ENCODE results near the gene UST.
"Not testable (repeated sequence)": the region's sequence is repeated elsewhere in the genome, so short reads cannot be mapped to it uniquely, and the experiment has no call there.

The UST gene

DNA sequence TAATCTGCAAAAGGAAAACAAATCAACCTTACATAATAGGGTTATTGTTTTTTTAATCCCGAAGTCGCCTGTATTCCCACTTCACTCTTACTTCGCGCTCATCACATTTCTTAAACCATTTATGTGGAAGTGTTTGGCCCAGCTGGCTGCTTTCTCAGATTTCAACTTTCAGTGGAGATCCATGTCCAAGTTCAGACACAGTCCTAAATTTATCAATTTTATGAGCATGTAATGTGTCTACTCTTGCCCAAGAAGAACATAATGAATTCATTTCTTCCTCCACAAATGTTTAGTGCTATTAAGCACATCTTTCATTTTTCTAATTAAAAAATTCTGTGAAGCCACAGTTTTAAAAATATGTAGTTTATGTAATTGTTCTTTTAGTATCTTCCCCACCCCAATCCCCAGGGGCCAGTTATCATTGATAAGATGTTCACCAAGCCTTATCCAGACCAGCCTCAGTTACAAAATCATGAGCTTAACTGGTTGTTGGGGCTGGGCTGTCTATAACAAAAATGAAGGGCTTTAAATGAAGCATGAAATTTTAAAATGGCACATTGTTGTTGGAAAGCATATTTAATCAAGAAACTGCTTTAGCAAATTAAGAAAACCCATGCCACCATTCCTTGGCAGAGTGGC is 151.7 kb downstream of the UST start:
- no peak for DNase-seq (ENCODE audit: low spot score)

DNA sequence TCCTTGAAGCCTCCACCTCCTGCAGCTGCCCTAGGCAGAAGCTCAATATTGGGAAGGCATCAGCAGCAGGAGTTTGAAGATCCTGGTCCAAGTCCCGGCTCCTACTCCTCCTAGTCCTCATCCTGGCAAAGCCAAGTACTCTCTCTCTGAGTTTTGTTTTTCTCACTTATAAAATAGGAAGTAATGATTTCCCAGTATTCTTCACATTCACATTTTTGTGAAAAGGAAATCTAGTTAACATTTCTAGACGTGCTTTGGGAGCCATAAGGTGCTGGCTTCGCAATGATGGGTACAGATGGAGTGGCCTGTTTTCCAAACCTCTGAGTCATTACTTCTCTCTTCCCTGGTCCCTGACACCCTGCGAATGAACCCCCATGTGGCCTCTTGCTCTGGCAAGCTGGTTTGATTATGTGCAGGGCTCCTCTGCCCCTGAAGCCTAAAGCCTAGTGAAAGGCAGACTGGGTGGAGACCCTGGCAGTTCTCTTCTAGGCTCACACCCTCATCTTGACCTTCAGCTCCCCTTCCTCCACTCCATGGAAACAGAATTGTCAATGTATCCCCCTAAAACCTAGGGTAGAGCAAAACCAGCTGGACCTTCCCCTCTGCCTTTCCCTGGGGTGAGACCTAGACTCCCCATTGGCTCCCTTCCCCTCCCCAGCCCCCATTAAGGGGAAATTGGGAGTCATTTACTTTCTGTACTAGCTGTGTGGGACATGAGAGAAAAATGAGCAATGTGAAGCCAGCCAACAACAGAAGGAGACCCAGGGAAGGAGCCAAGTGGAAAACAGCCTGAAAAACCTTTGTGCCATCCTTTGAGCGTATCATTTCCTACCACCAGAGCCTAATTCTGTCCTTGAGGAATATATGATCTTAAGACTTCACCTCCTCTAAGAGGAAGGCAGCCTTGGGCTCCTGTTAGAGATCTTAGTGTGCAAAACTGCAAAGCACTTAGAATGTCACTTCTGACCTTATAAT is 158.4 kb downstream of the UST start:
- DNase-seq (ENCODE audit: low spot score): no peak

DNA sequence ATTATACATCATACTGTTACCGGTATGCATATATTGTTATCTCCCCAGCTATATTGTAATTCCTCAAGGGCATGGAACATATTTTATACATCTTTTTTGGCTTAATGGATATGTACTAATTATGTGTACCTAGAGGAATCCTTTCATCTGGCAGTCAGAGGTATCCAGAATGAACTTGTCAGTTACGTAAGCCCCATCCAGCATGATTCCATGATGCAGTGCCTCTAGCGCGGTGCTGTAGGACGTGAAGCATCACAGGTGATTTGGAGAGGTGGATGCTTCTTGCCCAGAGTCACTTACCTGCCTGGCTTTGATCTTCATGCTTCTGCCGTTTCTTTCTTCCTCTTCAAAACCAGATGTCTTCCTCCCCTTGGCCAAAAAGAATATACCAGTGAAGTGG is 159.1 kb downstream of the UST start:
- no peak for DNase-seq (ENCODE audit: low spot score)

DNA sequence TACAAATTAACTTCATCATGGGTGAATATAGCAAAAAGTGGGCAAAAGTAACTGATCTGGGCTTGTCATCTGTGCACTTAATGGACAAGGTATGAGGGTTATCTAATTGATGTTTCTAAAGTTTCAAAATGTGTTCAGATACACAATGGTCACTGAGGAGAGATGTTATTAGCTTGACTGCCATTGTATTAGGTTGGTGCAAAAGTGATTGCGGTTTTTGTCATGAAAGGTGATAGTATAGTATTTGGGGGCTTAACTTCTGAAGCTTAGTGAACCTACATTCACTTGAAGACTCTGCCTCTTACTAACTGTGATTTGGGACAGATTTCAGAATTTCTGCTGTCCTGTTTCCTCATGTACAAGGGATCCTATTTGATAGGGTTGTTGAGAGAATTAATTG is 159.6 kb downstream of the UST start:
- no peak for DNase-seq (ENCODE audit: low spot score)

DNA sequence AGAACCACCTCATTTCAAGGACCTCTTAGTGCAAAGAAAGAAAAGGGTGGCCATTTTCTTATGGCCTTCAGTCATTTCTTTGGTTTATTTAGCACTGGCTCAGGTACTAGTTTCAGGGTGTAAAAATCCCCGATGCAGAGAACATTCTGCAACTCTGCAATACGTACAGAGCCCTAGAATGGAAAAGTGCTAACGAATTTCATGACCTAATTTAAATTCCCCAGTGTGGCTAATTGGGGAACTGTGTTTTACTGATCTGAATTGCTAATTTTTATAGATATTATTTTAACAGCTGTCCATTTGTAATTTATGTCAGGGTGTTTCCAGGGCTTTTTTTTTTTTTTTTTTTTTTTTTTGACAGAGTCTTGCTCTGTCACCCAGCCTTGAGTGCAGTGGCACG is 160.7 kb downstream of the UST start:
- no peak for DNase-seq (ENCODE audit: low spot score)

DNA sequence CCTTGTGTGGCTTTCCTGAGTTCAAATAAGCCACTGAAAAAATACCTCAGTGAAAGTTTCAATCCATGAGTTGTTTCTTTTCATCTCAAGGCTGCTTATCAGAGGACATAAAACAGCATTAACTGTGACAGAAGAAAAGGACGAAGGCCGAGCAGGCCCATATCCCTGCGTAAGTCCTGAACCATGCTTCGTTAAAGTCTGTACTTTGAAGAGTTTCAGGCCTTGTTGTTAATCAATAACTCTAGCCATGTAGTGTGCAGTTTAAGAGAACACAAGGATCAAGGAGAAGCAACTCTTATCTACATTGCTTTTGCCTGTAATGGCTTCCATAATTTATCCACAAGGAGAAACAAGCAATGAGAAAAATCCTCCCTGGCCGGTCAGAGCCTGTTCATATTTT is 165.4 kb downstream of the UST start:
- no peak for DNase-seq (ENCODE audit: low spot score)

DNA sequence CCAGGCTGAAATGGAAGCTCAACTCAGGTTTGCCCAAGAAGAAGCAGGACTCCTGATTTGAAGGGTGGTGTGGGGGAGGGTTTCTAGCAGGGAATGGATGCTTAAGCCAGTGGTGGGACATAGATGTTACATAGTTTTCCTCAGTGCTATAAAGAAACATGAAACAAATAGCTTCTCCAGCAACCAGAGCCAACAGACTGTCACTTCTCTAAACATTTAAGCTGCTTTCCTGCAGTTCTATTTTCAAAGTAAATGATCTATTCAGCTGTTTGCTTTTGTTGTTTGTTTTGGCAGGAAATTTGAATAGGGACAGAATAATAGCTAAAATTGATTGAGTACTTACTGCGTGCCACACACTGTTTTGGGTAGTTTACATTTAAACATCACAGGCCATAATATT is 169.0 kb downstream of the UST start:
- no peak for DNase-seq (ENCODE audit: low spot score)

DNA sequence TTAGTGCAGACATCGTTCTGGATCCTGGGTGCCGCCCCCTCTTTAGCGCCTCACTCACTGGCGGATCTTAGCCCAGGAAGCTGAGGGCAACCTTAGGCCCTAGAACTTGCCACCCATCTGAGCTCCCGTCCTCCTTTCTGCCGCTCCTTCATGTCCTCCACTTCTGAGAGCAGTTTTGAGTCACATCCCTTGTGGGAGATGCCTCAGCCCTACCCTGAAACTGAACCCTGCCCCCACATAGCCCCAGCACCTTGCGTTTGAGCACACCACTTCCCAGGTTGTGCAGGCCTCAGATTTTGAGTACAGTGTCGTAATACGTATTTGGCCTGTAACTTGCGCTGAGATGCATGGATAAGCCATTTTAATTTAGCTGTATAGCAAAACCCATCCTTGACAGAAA is 169.7 kb downstream of the UST start:
- DNase-seq (ENCODE audit: low spot score): not testable (repeated sequence)

DNA sequence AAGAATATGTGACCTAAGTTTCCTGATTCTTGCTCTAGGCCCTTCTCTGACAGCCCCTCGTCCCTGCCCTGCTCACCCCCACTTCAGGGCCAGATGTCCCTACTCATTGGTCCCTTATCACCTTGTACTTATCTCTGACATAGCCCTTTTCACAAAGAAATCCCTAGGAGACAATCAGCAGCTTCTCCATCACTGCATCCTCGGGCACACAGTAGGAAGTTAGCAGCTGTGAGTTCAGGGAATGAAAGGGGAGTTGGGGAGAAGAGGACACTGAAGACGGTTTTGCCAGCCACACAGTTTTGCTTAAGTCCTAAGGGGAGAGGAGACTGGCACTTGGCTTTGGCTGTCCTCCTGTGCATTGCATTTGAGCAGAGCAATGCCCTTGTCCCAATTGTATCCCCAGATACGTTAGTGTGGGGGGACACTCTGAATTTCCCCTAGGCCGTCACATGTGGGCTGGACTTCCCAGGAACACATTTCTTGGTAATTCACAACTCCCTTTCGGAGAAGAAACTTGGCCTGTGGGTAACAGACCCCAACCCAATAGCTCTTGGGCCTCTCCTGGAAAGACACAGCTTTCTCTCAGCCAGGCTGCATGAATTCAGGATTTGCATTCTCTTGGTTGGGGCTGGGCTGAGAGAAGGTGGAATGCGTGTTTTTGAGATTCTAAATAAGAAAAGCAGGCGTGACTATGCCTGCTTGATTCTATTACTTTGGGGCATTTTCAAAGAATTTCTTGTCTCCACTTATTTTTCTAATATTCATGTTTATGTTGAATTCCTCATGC is 177.6 kb downstream of the UST start:
- DNase-seq (ENCODE audit: low spot score): no peak

DNA sequence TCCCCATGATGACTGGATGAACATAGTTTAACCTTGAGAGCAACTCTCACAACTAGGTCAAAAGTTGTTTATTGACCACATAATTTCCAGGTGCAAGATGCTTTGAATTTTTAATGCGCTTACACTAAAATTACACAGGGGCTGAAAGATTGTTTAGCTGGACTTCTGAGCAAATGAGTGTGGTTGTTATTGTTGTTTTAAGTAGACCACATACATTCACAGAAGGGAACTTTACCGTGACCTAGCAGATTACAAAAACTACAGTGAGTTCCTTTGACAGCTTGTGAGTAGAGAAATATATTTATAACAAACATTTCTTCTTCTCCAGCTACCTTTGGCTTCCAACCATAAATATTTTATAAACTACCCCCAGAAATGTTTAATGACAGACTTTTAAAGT is 178.9 kb downstream of the UST start:
- DNase-seq (ENCODE audit: low spot score): no peak

DNA sequence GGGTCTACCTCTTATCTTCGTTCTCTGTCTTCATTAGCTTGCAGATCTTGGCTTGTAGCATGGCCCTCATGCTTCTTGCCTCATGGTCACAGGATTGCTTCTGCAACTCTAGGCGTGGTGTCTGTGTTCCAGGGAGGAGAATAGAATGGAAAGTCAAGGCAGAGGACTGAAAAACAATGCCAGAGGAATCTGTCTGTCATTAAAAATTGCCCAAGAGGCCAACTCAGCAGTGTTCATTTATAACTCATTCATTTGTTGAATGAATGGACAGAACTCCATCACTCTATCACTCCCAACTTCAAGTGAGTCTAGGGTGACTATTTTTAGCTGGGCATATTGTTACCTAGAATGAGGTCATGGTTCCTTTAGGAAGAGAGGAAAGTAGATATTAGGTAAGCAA is 179.6 kb downstream of the UST start:
- DNase-seq (ENCODE audit: low spot score): no peak

DNA sequence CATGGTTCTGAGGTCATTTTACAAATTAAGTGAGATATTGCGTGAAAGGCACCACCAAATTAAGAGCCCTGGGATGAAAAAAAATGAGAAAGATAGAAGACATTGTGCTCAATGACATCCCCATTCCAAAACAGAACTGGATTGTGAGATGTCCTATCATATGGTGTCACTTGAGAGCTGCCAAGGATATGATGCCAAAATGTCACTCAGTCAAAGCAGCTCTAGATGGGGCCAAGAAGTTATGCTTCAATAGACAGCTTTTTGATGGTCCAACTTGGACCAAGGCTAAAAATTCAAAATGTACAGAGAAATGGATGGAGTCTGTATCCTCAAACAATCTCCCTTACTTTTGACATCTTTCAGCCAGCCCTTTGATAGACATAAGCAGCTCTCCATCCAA is 180.8 kb downstream of the UST start:
- no peak for DNase-seq (ENCODE audit: low spot score)

DNA sequence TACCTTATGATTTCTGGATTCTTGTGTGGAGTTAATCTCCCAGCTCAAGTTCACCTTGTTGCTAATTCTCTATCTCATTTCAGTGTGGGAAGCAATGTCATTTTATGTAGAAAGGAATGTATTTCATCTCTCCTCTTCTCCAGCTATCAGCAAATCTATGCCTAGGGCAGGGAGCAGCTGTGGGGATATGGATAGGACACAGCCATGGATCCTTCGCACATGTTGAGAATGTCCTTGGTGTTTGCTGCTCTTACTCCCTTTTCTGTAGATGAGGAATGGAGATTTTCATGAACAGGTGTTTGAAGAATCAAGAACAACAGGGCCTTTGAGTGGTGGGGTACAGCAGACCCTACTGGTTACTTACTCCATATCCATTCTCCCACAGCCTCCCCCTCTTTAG is 182.0 kb downstream of the UST start:
- no peak for DNase-seq (ENCODE audit: low spot score)

DNA sequence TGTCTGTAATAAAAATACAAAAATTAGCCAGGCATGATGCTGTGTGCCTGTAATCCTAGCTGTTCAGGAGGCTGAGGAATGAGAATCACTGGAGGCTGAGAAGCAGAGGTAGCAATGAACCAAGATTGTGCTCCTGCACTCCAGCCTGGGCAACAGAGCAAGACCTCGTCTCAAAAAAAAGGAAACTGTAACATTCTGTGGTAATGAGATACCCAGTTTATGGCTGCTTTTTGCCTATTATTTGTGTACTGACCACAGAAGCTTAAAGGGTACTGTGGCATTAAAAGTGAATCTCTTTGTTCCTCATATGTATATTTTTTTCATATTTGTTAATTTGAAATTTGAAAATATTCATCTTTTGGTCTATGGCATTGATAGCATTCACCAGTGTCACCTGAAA is 185.4 kb downstream of the UST start:
- no peak for DNase-seq (ENCODE audit: low spot score)

DNA sequence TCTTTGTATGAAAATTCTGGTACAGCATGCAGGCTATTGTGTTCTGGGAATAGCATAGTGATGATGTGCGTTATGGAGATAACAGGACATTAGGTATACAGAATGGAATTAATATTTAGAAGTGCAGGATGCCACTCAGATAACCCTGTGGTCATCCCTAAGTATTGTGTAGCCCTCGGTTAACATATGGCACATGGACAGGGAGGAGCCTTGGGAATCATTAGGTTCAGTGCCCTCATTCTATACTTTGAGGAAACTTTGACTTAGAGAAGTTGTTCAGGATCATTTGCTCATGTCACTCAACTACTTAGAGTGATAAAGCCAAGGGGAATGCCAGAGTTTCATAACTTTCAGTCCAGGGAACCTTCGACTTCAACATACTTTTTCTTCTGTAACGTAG is 185.9 kb downstream of the UST start:
- DNase-seq (ENCODE audit: low spot score): no peak

DNA sequence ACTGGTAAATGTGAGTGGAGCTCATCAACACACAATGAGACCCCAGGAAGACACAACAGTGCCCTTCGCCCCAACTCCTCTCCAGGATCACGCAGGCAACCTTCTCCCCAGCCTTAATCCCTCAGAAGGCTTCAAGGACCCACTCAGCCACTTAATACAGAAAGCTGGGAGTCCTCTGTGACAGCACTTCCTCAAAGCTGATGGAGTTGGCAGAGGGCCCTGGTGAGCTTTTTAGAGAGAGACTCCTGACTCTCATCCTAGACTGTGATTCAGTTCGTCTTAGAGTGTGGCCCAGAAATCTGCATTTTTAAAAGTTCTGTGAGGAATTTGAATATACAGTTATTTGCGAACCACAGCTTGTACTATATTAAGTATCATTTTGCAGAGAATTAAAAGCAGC is 187.7 kb downstream of the UST start:
- DNase-seq (ENCODE audit: low spot score): no peak

DNA sequence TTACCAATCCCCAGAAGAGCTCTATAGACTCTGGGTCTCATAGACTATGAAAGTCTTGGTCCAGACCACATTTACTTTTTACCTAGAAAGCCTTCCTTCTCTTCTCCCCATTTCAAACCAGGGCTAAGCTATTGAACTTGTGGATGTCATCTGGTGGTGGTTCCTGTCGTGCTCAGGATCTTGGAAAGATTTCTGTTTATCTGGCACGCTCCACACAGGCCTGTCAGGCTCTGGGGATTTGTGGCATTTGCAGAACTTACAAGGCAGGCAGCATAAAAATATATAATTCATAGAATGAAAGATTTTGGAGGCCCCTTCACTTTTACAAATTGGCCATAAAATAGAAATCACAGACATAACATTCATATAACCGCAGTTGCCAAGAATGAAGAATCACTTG is 188.1 kb downstream of the UST start:
- DNase-seq (ENCODE audit: low spot score): no peak

DNA sequence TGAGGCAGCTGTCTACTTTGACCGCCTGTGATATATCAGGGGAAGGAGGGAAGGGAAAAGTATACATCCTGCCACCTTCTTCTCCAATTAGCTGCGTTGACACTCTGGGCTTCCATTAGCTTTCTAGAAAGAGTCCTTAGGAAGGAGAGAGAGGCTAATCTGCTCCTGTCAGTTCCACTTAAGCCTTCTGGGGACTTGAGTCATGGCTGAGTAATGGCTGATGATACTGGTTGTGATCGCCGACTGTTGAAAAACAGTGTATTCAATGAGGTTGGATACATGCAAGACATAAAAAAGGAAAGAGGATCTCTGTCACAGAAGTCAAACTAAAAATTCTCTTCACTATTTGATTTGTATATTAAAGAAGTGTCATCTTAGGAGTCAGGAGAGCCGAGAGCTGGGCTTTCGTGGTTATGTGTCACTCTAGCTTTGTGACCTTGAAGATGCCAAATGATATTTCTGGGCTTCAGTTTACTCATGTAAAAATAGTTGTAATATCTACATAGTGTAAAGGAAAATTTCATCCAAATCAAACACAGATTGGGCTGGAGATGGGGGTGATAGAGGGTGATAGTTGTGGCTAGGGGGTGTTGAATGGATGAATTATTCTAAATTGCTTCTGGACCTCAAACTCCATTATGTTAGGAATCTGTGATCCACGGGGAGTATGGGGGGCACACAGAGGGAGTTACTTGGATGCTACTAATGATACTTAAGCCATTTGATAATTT is 189.0 kb downstream of the UST start:
- no peak for DNase-seq (ENCODE audit: low spot score)

DNA sequence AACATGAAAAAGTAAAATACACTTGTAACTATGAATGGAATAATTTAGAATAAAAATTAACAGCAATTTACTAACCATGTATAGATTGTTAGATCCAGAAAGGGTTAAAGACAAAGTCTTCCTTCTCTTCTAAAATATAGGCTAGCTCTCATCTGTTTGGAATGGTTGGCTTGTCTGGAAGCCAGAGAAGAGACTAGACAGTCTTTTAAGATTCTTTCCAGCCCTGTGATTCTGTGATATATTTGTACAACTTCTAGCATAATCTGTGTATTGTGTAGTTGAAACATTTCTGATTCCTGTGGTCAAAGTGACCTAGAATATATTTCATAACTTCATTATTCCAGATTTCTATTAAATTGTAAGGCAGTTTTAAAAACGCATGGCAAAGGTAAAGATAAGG is 196.6 kb downstream of the UST start:
- no peak for DNase-seq (ENCODE audit: low spot score)

DNA sequence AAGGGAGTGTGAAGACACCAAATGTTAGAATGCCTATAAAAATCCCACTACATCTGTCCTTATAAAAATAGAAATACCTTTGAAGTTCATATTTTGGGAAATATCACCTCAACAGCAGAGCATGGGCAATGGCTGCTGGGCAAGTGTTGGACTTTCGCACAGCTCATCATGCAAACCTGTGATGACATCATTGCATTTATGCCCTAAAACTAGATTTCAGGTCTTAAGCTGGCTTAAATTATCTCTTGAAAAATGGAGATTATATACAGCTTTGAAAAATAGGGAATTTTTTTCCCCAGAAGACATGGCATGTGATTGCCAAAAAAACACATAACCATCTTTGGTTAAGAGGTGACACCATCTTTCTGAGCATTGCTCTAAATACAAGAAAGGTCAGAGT is 197.8 kb downstream of the UST start:
- DNase-seq (ENCODE audit: low spot score): no peak

DNA sequence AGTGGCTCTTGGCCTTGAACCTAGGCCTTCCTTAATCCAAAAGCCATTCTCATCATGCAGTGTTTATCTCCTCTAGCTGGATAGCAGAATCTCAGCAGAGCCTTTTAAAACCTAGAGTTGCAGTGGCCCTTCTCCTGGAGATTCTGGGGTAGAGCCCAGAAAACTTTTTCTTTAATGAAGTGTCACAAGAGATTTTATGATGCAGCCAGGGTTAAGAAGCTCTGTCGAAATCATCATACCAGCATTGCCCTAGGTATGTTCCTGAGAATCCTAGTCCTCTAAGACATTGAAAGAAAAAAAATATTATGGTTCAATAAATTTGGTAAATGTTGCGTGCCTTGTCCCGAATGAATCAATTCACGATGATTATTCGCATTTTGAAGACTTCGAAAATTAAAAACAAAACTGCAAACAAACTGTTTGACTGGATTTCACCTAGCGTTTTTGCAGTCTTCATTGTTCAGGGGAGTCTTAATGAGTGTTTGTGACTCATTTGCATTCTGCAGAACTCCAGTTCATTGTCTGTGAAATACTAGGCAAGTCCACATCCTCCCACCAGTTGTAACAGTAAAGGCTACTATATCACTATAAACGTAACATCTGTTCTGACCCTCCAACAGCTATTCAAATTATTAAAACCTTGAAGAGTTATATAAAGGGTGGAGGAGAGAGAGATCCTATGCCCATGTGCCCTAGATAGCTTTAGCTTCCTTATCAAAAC is 198.6 kb downstream of the UST start:
- no peak for DNase-seq (ENCODE audit: low spot score)
